ENCODE measurements around the gene WDR5. TPM values are rescaled to one million over a fixed set of nuclear protein-coding genes. Genes with fewer than 3 reads are reported as not detected.
A peak's percentile ranks its signal among the peaks of the same experiment; 100 is the strongest.
"Not testable (repeated sequence)": the region's sequence is repeated elsewhere in the genome, so short reads cannot be mapped to it uniquely, and the experiment has no call there.

The WDR5 gene
- total RNA-seq (19.3 TPM), polyA plus RNA-seq (10 to 100 TPM; 11.4 to 18.0 (median 15.1) TPM)

DNA sequence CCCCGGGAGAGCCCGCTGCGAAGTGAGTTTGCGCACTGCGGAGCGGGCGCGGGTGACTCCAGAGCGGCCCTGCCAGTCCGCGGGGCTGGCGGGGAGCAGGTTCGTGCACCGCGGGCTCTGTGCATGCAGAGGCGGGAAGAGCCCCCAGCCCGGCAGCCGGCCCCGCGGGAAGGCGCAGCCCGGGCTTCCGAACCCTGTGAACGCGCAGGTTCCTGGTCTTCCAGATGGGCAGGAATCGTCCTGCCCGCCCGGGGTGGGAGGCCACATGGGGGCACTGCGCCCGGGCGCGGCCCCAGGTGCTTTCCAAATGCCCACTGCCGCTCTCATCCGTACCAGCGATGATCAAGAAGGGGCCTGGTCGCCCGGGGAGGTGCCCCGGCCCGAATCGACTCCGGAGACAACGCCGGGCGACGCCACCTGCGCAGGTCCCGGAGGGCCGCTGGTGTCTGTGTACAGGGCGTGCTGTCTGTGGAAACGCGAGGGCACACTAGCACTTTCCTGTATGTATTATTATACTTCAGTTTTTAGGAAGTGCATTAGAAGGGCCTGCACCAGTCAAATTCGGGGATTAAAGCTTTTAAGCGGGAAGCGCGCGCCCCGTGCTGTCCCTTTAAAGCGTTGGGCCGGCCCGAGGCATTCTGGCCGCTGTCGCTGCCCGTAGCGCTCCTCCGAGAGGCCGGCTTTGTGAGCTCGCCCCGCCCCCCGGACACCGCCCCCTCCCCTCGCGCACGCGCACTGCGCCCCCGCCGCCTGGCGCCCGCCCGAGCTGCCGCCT, at the start of gene WDR5:
WDR5 (plus strand) TSS at position 740 of the 775 bp plus-strand sequence. CDS start 3,796 bp downstream, outside the sequence.
- H3K4me3 Mint-ChIP-seq, result peak within 1 kb of the TSS; percentile 88 to 96 (median 92)
- peak within 1 kb of the TSS; percentile 80 for H3K4me3 ChIP-seq (ENCODE audit: low read depth, low read length)
- ATAC-seq (ENCODE audit: low read depth in 2 of 2) (peak; percentile 84 to 86), DNase-seq (peak; percentile 88 to 92 (median 91))
- peaks cover 9% of the 10 kb centered on the region for H3K36me3 ChIP-seq (ENCODE audit: control insufficient read depth, insufficient read depth, low read length)
- H3K9me3 ChIP-seq (ENCODE audit: control insufficient read depth in 2 of 2, low read length in 2 of 2), result no peaks in the 10 kb centered on the region
- H3K27me3 Mint-ChIP-seq, result no peaks in the 10 kb centered on the region
- H3K9me3 Mint-ChIP-seq, result peaks cover 0 to 2% (median 0%) of the 10 kb centered on the region in 7 donors
- H3K36me3 Mint-ChIP-seq, result peaks cover 8% of the 10 kb centered on the region
- H3K4me1 ChIP-seq (ENCODE audit: control insufficient read depth, insufficient read depth, low read length, poor library complexity, severe bottlenecking), result peaks cover 33% of the 10 kb centered on the region
- no peaks in the 10 kb centered on the region for H3K27me3 ChIP-seq (ENCODE audit: control insufficient read depth, insufficient read depth, low read length)
- H3K4me1 Mint-ChIP-seq, result peaks cover 0 to 57% (median 29%) of the 10 kb centered on the region in 4 donors
- peak within 1 kb of the TSS; percentile 77 for H3K27ac ChIP-seq (ENCODE audit: insufficient read depth, low read length, poor library complexity, severe bottlenecking)
- peak within 1 kb of the TSS; percentile 80 to 95 (median 93) for H3K27ac Mint-ChIP-seq

DNA sequence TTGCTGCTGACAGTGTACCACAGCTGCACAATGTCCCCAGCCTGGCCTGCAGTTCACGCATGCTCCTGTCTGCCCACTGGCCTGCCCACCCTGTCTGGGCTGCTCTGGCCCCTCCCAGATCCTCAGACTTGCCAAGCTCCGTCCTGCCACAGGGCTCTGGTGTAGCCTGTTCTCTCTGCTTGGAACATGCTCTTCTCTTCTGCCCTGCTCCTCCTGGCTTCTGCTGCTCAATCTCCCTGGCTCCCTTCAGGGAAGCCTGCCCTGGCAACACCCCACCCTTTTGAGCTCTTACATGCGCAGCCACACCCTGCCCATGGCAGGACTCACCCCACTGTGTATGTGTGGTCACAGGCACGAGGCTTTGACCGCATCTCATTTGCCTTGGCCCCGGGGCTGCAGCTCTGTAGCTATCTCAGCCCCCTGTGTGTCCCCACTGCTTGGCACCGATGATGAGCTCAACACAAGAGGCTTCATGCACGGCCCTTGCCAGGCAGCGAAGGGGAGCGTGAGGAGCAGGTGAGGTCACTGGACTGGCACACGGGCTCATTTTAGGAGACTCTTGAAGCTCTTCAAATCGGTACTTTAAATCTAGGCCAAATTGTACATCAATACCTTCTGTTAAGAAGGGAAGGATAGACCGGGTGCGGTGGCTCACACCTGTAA, 47.7 kb upstream of the WDR5 start:
- H3K27ac ChIP-seq (ENCODE audit: insufficient read depth, low read length, poor library complexity, severe bottlenecking), result no peak overlapping the region
- Mint-ChIP-seq H3K27ac (no peak overlapping the region), H3K36me3 (no peaks in the 10 kb centered on the region), H3K4me3 (no peak overlapping the region), H3K27me3 (peaks cover 14% of the 10 kb centered on the region), H3K4me1 (no peaks in the 10 kb centered on the region), H3K9me3 (peaks cover 0 to 4% (median 0%) of the 10 kb centered on the region in 7 donors)
- DNase-seq (no peak), ATAC-seq (ENCODE audit: low read depth in 2 of 2) (no peak)
- no peaks in the 10 kb centered on the region for H3K4me1 ChIP-seq (ENCODE audit: control insufficient read depth, insufficient read depth, low read length, poor library complexity, severe bottlenecking)
- H3K36me3 ChIP-seq (ENCODE audit: control insufficient read depth, insufficient read depth, low read length), result no peaks in the 10 kb centered on the region
- H3K9me3 ChIP-seq (ENCODE audit: control insufficient read depth in 2 of 2, low read length in 2 of 2), result no peaks in the 10 kb centered on the region
- H3K27me3 ChIP-seq (ENCODE audit: control insufficient read depth, insufficient read depth, low read length), result peaks cover 3% of the 10 kb centered on the region
- no peak overlapping the region for H3K4me3 ChIP-seq (ENCODE audit: low read depth, low read length)

DNA sequence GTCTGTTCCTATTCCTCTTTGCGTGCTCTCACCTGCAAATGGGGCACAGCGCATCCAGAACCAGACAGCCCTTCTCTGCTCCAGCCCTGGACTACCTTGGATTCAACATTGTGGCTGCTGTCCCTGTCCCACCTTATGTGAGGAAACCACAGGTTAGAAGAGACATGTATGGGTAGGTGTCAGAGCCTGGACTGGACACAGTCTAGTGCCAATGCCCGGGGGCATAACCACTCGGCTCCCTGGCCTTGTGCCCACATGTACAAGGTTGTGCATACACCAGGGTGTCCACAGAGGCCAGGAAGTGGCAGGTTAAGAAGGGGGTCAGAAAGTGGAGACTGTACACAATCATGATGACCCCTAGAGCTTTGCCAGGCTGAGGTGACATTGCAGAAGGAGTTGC, 45.9 kb upstream of the WDR5 start:
- no peak for DNase-seq
- H3K4me3 ChIP-seq (ENCODE audit: low read depth, low read length), result no peak overlapping the region
- no peak for ATAC-seq (ENCODE audit: low read depth in 2 of 2)
- no peak overlapping the region for H3K27ac ChIP-seq (ENCODE audit: insufficient read depth, low read length, poor library complexity, severe bottlenecking)
- no peak overlapping the region for H3K4me3 Mint-ChIP-seq
- H3K4me1 ChIP-seq (ENCODE audit: control insufficient read depth, insufficient read depth, low read length, poor library complexity, severe bottlenecking), result no peaks in the 10 kb centered on the region
- peaks cover 2% of the 10 kb centered on the region for H3K27me3 ChIP-seq (ENCODE audit: control insufficient read depth, insufficient read depth, low read length)
- H3K27me3 Mint-ChIP-seq, result peaks cover 14% of the 10 kb centered on the region
- peaks cover 0 to 4% (median 0%) of the 10 kb centered on the region in 7 donors for H3K9me3 Mint-ChIP-seq
- no peak overlapping the region for H3K27ac Mint-ChIP-seq
- H3K4me1 Mint-ChIP-seq, result no peaks in the 10 kb centered on the region
- H3K36me3 Mint-ChIP-seq, result no peaks in the 10 kb centered on the region
- no peaks in the 10 kb centered on the region for H3K36me3 ChIP-seq (ENCODE audit: control insufficient read depth, insufficient read depth, low read length)
- no peaks in the 10 kb centered on the region for H3K9me3 ChIP-seq (ENCODE audit: control insufficient read depth in 2 of 2, low read length in 2 of 2)

DNA sequence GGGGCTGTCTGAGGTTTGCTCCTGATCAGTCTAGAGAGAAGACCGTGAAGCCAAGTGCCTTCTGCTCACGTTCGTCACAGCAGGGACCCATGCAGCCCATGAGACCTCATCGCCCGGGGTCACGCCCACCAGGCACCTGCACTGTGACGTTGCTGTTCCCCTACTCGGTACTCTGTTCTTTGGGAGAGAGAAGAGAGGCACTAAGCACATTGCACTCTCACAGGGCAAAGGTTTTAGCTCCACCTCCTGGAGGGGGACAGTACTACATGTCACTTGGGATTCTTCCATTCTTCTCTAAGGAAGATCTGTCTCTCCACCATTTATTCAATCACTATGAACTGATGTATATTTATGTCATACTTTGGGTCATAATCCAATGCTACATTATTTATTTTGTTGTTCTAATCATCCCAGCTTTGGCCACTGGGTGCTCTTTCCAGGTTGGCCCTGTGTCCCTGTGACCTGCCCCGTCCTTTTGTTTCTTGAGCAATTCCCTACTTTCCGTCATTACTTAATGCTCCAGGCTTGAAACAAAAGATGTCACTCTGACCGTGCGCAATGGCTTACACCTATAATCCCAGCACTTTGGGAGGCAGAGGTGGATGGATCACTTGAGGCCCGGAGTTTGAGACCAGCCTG, 36.6 kb upstream of the WDR5 start:
- no peak overlapping the region for H3K27ac Mint-ChIP-seq
- H3K9me3 Mint-ChIP-seq, result no peaks in the 10 kb centered on the region
- peaks cover 7% of the 10 kb centered on the region for H3K27me3 Mint-ChIP-seq
- H3K36me3 Mint-ChIP-seq, result no peaks in the 10 kb centered on the region
- ATAC-seq (ENCODE audit: low read depth in 2 of 2), result peak; percentile 55 to 62
- Histone ChIP-seq H3K36me3 (ENCODE audit: control insufficient read depth, insufficient read depth, low read length) (no peaks in the 10 kb centered on the region), H3K27me3 (ENCODE audit: control insufficient read depth, insufficient read depth, low read length) (no peaks in the 10 kb centered on the region), H3K27ac (ENCODE audit: insufficient read depth, low read length, poor library complexity, severe bottlenecking) (no peak overlapping the region), H3K9me3 (ENCODE audit: control insufficient read depth in 2 of 2, low read length in 2 of 2) (no peaks in the 10 kb centered on the region), H3K4me1 (ENCODE audit: control insufficient read depth, insufficient read depth, low read length, poor library complexity, severe bottlenecking) (no peaks in the 10 kb centered on the region), H3K4me3 (ENCODE audit: low read depth, low read length) (no peak overlapping the region)
- no peak overlapping the region for H3K4me3 Mint-ChIP-seq
- peaks cover 0 to 4% (median 0%) of the 10 kb centered on the region in 4 donors for H3K4me1 Mint-ChIP-seq
- peak; percentile 36 to 57 (median 51) for DNase-seq

DNA sequence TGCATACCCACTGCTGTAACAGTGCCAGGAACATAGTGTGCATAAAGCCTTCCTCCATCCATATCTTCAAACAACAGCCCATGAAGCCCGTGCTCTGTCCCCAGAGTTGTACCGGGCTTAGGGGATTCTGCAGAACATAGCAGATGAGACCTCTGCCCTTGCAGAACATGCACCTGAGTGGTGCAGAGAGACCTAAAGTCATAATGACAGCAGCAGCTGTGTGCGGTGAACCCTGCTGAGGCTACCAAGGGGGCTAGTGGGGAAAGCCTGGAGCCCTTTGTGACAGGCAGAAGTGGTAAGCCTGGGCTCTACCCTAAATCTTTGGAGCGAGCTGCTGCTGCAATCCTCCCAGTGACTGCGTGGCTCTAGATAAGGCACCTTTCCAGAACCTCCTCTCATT, 35.8 kb upstream of the WDR5 start:
- H3K27me3 ChIP-seq (ENCODE audit: control insufficient read depth, insufficient read depth, low read length), result no peaks in the 10 kb centered on the region
- no peaks in the 10 kb centered on the region for H3K36me3 ChIP-seq (ENCODE audit: control insufficient read depth, insufficient read depth, low read length)
- ATAC-seq (ENCODE audit: low read depth in 2 of 2), result no peak
- Mint-ChIP-seq H3K27ac (no peak overlapping the region), H3K9me3 (no peaks in the 10 kb centered on the region), H3K36me3 (no peaks in the 10 kb centered on the region), H3K4me1 (peaks cover 0 to 5% (median 0%) of the 10 kb centered on the region in 4 donors), H3K4me3 (no peak overlapping the region), H3K27me3 (peaks cover 9% of the 10 kb centered on the region)
- H3K4me3 ChIP-seq (ENCODE audit: low read depth, low read length), result no peak overlapping the region
- no peaks in the 10 kb centered on the region for H3K4me1 ChIP-seq (ENCODE audit: control insufficient read depth, insufficient read depth, low read length, poor library complexity, severe bottlenecking)
- no peak for DNase-seq
- H3K9me3 ChIP-seq (ENCODE audit: control insufficient read depth in 2 of 2, low read length in 2 of 2), result no peaks in the 10 kb centered on the region
- H3K27ac ChIP-seq (ENCODE audit: insufficient read depth, low read length, poor library complexity, severe bottlenecking), result no peak overlapping the region

DNA sequence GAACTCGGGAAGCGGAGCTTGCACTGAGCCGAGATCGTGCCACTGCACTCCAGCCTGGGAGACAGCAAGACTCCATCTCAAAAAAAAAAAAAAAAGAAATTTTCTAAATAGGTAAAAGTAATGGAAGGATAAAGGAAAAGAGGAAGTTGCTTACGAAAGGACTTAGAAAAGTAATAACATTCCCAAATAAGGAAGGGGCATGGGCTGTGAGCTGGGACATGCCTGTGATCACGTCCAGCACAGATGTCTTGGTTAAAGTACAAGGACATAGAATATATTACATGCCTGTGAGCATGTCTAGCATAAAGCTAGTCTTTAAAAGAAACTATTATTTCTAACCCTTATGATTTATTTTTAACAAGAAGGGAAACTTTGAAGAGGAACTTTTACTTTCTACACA, 34.7 kb upstream of the WDR5 start:
- DNase-seq; H3K27me3 ChIP-seq (ENCODE audit: control insufficient read depth, insufficient read depth, low read length); H3K4me3 Mint-ChIP-seq; H3K27ac Mint-ChIP-seq; H3K4me1 Mint-ChIP-seq; H3K36me3 Mint-ChIP-seq; H3K4me3 ChIP-seq (ENCODE audit: low read depth, low read length); ATAC-seq (ENCODE audit: low read depth in 2 of 2); H3K4me1 ChIP-seq (ENCODE audit: control insufficient read depth, insufficient read depth, low read length, poor library complexity, severe bottlenecking); H3K9me3 Mint-ChIP-seq; H3K27ac ChIP-seq (ENCODE audit: insufficient read depth, low read length, poor library complexity, severe bottlenecking); H3K9me3 ChIP-seq (ENCODE audit: control insufficient read depth in 2 of 2, low read length in 2 of 2); H3K36me3 ChIP-seq (ENCODE audit: control insufficient read depth, insufficient read depth, low read length): not testable (repeated sequence)
- H3K27me3 Mint-ChIP-seq, result peaks cover 13% of the 10 kb centered on the region

DNA sequence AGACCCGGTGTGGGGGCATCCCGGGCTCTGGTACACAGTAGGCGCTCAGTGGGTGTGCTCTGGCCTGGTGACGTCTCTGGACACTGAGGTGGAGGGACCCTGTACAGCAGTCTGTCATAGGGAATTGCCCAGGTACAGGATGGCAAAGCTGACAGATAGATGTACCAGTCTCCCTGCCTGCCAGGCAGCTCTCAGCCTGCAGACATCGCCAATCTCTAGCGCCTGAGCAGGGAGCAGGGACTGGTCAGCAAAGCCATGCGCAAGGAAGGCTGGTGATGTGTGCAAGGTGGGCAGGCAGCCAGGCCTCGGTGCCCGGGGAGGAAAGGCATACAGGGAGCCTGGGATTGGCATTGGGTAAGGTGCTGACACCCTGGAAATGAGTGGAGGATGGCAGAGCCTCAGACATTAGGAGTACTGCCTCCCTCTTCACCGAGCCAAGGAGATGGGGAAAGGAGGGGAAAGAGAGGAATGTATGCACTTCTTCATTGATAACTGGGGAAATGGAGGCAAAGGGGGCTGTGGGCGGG, 34.2 kb upstream of the WDR5 start:
- Histone ChIP-seq H3K4me3 (ENCODE audit: low read depth, low read length) (no peak overlapping the region), H3K27me3 (ENCODE audit: control insufficient read depth, insufficient read depth, low read length) (no peaks in the 10 kb centered on the region), H3K9me3 (ENCODE audit: control insufficient read depth in 2 of 2, low read length in 2 of 2) (no peaks in the 10 kb centered on the region), H3K36me3 (ENCODE audit: control insufficient read depth, insufficient read depth, low read length) (no peaks in the 10 kb centered on the region), H3K27ac (ENCODE audit: insufficient read depth, low read length, poor library complexity, severe bottlenecking) (no peak overlapping the region), H3K4me1 (ENCODE audit: control insufficient read depth, insufficient read depth, low read length, poor library complexity, severe bottlenecking) (no peaks in the 10 kb centered on the region)
- Mint-ChIP-seq H3K36me3 (no peaks in the 10 kb centered on the region), H3K4me3 (no peak overlapping the region), H3K4me1 (peaks cover 0 to 9% (median 0%) of the 10 kb centered on the region in 4 donors), H3K27ac (peak overlapping the region in 1 of 3 donors; percentile 48), H3K9me3 (no peaks in the 10 kb centered on the region), H3K27me3 (peaks cover 13% of the 10 kb centered on the region)
- DNase-seq (no peak), ATAC-seq (ENCODE audit: low read depth in 2 of 2) (no peak)
